Epithelial cell of esophagus (primary cell): ENCODE data around the gene ASB2.

Experiments used
- DNase-seq: peaks from one replicate; pipeline ENCODE4 v3.0.0; 2010; ENCODE audit warnings: low read depth
- H3K4me3 ChIP-seq: 2 replicates; pipeline ENCODE4 v1.5.1; 2011; ENCODE audit warnings: mild to moderate bottlenecking, low read length, control low read depth
- TF ChIP-seq, protein P1 (sequence below): IDR thresholded peaks from 2 replicates; pipeline ENCODE4 v1.5.1; 2011; ENCODE audit warnings: low read depth, mild to moderate bottlenecking, low read length, control low read depth, inconsistent platforms; ENCODE audit not compliant: insufficient read depth; ENCODE audit errors: missing control alignments

The ASB2 gene

GRCh38 chr14:93929657-93930056 is 46.7 kb downstream of the ASB2 start:
- H3K4me3 ChIP-seq = no peak overlapping the region
- no peak for DNase-seq
- TF ChIP-seq, protein P1, sequence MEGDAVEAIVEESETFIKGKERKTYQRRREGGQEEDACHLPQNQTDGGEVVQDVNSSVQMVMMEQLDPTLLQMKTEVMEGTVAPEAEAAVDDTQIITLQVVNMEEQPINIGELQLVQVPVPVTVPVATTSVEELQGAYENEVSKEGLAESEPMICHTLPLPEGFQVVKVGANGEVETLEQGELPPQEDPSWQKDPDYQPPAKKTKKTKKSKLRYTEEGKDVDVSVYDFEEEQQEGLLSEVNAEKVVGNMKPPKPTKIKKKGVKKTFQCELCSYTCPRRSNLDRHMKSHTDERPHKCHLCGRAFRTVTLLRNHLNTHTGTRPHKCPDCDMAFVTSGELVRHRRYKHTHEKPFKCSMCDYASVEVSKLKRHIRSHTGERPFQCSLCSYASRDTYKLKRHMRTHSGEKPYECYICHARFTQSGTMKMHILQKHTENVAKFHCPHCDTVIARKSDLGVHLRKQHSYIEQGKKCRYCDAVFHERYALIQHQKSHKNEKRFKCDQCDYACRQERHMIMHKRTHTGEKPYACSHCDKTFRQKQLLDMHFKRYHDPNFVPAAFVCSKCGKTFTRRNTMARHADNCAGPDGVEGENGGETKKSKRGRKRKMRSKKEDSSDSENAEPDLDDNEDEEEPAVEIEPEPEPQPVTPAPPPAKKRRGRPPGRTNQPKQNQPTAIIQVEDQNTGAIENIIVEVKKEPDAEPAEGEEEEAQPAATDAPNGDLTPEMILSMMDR = no peak

- TF ChIP-seq, protein P1 = no peak
- H3K4me3 ChIP-seq = no peak overlapping the region
- DNase-seq = no peak
Measured at GRCh38 chr14:93929048-93929535, 47.3 kb downstream of the ASB2 start.

GRCh38 chr14:93928184-93929047 is 48.0 kb downstream of the ASB2 start:
- TF ChIP-seq, protein P1 = no peak
- H3K4me3 ChIP-seq = no peak overlapping the region
- DNase-seq = no peak

DNA sequence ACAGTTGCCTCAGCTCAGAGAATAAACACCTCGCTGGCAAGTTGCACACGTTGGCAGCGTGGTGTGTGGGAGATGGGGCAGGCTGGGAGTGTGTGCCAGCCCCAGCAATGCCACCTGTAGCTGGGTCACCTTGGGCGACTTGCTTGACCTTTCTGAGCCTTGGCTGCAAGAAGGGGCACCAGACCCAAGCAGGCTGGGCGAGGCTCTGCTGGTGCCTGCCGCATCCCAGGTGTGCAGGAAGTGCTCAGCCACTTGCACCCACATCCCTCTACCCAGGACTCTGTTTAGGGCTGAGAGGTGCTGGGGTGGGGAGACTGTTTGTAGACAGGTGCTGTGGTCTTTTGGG is 48.6 kb downstream of the ASB2 start:
- H3K4me3 ChIP-seq = no peak overlapping the region
- DNase-seq = no peak
- TF ChIP-seq, protein P1 = no peak

DNA sequence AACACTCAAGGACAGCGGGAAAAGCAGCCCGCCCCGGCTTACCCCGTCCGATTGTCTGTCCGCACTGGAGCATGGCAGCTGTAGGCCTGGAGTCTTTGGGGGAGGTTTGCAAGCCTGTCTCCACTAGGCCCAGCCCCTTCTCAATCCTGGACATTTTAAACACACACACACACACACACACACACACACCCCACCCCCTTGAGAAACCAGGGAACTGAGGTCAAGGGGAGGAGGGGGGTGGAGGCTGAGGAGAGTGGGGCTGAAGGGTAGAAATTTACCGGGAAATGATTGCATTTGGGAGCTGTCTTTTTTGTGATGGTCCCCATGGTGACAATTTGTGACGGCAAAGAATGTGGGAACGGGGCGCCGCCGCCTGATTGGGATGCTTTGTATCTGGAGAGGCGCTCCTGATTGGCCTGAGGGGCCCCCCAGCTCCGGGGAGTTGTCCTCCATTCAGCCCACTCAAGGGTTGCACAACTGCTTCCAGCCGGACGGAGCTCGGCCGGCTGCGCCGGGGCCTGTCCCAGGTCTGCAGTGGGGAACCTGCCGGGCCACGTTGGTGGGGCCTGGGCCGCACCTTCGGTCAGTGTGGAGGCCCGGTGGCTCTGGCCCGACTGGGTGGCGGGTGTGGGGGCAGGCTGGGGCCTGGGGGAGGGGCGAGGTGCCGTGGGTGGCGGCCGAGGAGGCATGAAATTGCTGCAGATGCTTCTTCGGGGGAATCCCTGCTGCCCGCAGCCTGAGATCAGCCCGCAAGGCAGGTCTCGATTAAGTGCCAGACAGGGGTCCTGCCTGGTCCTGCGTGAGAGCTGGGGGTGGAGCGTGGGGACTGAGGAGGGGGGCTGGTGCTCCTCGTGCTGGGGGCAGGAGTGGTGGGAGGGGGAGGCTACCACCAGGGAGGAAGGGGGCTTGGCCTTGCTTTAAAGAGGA is 49.2 kb downstream of the ASB2 start, which contains the start of gene FAM181A:
Gene FAM181A, plus strand, starts transcription at position 472 of the 927 bp plus-strand sequence. CDS start 942 bp downstream, outside the sequence.
- TF ChIP-seq, protein P1 = no peak
- peak; percentile 35 for DNase-seq
- no peak within 1 kb of the TSS for H3K4me3 ChIP-seq

DNA sequence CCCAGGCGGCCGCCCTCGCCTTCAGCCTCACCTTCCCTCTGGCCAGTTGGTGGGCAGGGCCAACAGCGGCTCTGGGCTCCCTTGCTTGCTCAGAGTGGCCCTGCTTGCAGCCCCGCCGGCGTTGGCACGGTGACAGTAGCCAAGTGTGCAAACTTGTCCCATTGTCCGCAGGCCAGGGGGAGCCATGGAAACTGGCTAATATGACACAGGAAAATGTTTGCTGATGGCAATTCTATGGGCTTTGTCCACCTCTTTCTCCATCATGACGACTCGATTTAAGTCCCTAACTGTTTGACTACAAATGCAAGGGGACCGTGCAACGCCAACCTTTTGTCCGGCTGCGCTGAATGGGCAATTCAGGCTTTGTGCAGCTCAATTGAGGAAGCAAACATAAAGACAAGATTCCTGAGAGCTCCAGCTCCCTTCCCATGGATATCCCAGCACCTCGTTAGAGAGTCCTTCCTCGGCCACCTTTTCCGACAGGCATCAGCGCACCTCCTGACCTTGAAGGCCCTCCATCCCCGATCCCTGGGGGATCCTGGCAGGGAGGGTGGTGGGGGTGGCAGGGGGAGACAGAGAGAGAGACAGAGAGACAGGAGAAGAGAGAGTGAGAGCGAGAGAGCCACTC is 50.0 kb downstream of the ASB2 start:
- H3K4me3 ChIP-seq = no peak overlapping the region
- TF ChIP-seq, protein P1 = no peak
- DNase-seq = no peak
